ENCODE data around the gene MTOR. TPM values are rescaled to one million over a fixed set of nuclear protein-coding genes. Genes with fewer than 3 reads are reported as not detected.

MTOR gene
- total and polyA plus RNA-seq, 2 experiments from 2014 or later = 10.6 to 30.7 TPM

DNA sequence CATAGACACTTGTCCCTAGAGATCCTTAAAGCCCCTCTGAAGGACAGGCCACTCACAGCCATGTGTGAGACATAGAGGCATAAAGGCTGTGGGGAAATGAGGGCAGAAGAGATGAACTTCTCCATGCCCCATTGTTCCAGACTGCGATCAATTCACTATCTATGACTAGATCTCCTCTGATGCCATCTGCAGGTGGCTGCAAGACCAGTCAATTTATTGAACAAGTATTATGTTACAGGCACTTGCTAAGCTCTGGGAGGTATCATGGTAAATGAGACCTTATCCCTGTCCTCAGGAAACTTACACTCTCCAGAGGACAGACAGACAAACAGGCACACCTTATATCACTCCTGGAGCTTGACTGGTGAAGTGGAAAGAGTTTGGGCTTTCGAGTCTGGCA lies 33.6 kb upstream of the MTOR start:
- H2AFZ ChIP-seq = no peak overlapping the region
- H3K9ac ChIP-seq = no peak overlapping the region
- DNase-seq = no peak
- no peaks in the 10 kb centered on the region for H4K20me1 ChIP-seq (ENCODE audit: insufficient read depth)
- no peaks in the 10 kb centered on the region for H3K4me1 ChIP-seq (ENCODE audit: insufficient read depth)
- H3K36me3 ChIP-seq (ENCODE audit: low read depth) = no peaks in the 10 kb centered on the region
- H3K27me3 ChIP-seq (replicated peaks; ENCODE audit: insufficient read depth) = no peaks in the 10 kb centered on the region
- no peak overlapping the region for H3K4me3 ChIP-seq
- no peaks in the 10 kb centered on the region for H3K9me2 ChIP-seq (ENCODE audit: insufficient read depth)
- H3K79me2 ChIP-seq (ENCODE audit: insufficient read depth) = no peaks in the 10 kb centered on the region
- TF ChIP-seq EZH2phosphoT487 (IDR thresholded peaks at IDR 0.05; ENCODE audit: insufficient read depth, low read depth) (no peak), EZH2 (IDR thresholded peaks at IDR 0.05; ENCODE audit: insufficient read depth, poor library complexity, severe bottlenecking) (no peak)
- H3K27ac ChIP-seq = no peak overlapping the region
- in situ Hi-C loops (cut with MboI) = no loop called here
- H3F3A ChIP-seq (ENCODE audit: insufficient read depth) = no peaks in the 10 kb centered on the region
- 95 to 97% methylated on average over 2 of the region's 2 CpGs for WGBS, 2 experiments (ENCODE audit: low coverage in 1 of 2, low lambda C conversion rate in 2 of 2, missing lambda C conversion rate in 2 of 2)
- no peak overlapping the region for H3K4me2 ChIP-seq (ENCODE audit: unreplicated experiment)
- no peaks in the 10 kb centered on the region for H3K9me3 ChIP-seq (ENCODE audit: low read depth)

DNA sequence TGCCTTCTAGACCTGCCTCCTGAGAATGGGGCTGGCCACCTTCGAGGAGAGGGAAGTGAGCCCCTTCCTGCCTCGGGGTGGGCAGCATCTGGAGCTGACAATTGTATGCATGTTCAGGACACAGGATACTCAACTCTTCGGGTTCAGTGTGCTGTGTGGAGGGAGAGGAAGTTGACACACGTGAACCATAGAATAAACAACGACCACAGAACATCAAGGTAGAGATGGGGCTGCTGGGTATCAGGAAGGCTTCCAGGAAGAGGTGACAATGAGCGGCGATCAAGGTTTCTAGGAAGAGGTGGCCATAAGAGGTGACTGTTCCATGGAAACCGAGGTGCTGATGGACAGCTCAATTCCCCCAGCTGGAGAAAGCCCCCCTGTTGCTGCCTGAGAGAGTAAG lies 32.6 kb upstream of the MTOR start:
- Histone ChIP-seq H3K79me2 (ENCODE audit: insufficient read depth) (no peaks in the 10 kb centered on the region), H3K9me2 (ENCODE audit: insufficient read depth) (no peaks in the 10 kb centered on the region), H3K27me3 (replicated peaks; ENCODE audit: insufficient read depth) (no peaks in the 10 kb centered on the region), H3K9ac (no peak overlapping the region), H3K4me1 (ENCODE audit: insufficient read depth) (no peaks in the 10 kb centered on the region), H3K36me3 (ENCODE audit: low read depth) (no peaks in the 10 kb centered on the region), H3K9me3 (ENCODE audit: low read depth) (no peaks in the 10 kb centered on the region), H3K27ac (no peak overlapping the region), H4K20me1 (ENCODE audit: insufficient read depth) (no peaks in the 10 kb centered on the region), H3K4me2 (ENCODE audit: unreplicated experiment) (no peak overlapping the region), H3F3A (ENCODE audit: insufficient read depth) (no peaks in the 10 kb centered on the region), H3K4me3 (no peak overlapping the region), H2AFZ (no peak overlapping the region)
- no peak for DNase-seq
- 82 to 92% methylated on average over 8 of the region's 8 CpGs for WGBS, 2 experiments (ENCODE audit: low coverage in 1 of 2, low lambda C conversion rate in 2 of 2, missing lambda C conversion rate in 2 of 2)
- in situ Hi-C loops (cut with MboI) = no loop called here
- TF ChIP-seq EZH2 (IDR thresholded peaks at IDR 0.05; ENCODE audit: insufficient read depth, poor library complexity, severe bottlenecking) (no peak), EZH2phosphoT487 (IDR thresholded peaks at IDR 0.05; ENCODE audit: insufficient read depth, low read depth) (no peak)

DNA sequence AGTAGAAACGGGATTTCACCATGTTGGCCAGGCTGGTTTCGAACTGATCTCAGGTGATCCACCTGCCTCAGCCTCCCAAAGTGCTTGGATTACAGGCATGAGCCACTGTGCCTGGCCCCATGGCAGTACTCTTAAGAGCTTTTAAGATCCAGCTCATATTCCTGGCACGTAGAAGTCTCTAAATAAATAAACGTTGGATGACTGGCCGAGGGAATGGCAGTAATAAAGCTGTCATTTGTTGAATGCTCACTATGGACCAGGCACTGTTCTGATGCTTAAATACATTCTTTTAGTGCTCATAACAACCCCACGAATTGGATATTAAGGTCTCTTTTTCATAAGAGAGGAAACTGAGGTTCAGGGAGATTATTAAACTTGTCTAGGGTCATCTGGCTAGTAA lies 31.5 kb upstream of the MTOR start:
- TF ChIP-seq EZH2phosphoT487 (IDR thresholded peaks at IDR 0.05; ENCODE audit: insufficient read depth, low read depth) = no peak
- no peak for TF ChIP-seq EZH2 (IDR thresholded peaks at IDR 0.05; ENCODE audit: insufficient read depth, poor library complexity, severe bottlenecking)
- H2AFZ ChIP-seq = no peak overlapping the region
- H3K27ac ChIP-seq = no peak overlapping the region
- 81 to 86% methylated on average over 6 of the region's 6 CpGs for WGBS, 2 experiments (ENCODE audit: low coverage in 1 of 2, low lambda C conversion rate in 2 of 2, missing lambda C conversion rate in 2 of 2)
- in situ Hi-C loops (cut with MboI) = no loop called here
- H3K27me3 ChIP-seq (replicated peaks; ENCODE audit: insufficient read depth) = no peaks in the 10 kb centered on the region
- H3K4me1 ChIP-seq (ENCODE audit: insufficient read depth) = no peaks in the 10 kb centered on the region
- no peak for DNase-seq
- no peaks in the 10 kb centered on the region for H3F3A ChIP-seq (ENCODE audit: insufficient read depth)
- H3K9me3 ChIP-seq (ENCODE audit: low read depth) = no peaks in the 10 kb centered on the region
- no peak overlapping the region for H3K4me3 ChIP-seq
- no peak overlapping the region for H3K9ac ChIP-seq
- H3K9me2 ChIP-seq (ENCODE audit: insufficient read depth) = no peaks in the 10 kb centered on the region
- no peaks in the 10 kb centered on the region for H4K20me1 ChIP-seq (ENCODE audit: insufficient read depth)
- no peaks in the 10 kb centered on the region for H3K79me2 ChIP-seq (ENCODE audit: insufficient read depth)
- H3K4me2 ChIP-seq (ENCODE audit: unreplicated experiment) = no peak overlapping the region
- no peaks in the 10 kb centered on the region for H3K36me3 ChIP-seq (ENCODE audit: low read depth)

DNA sequence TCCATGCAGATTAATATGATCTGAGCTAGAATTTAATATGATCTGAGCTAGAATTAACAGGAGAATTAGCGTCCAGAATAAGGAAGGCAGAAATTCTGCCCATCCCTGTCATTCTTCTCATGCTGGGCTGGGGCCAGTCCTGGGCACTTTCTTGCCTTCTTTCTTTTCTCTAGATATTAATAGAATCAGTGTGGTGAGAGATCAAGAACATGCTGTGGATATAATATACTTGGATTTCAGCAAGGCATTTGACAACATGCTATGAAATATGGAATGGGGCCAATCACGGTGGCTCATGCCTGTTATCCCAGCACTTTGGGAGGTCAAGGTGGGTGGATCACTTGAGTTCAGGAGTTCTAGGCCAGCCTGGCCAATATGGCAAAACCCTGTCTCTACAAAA lies 28.7 kb upstream of the MTOR start:
- no peaks in the 10 kb centered on the region for H3K9me2 ChIP-seq (ENCODE audit: insufficient read depth)
- WGBS, 2 experiments (ENCODE audit: low coverage in 1 of 2, low lambda C conversion rate in 2 of 2, missing lambda C conversion rate in 2 of 2) = 68 to 81% methylated on average over 2 of the region's 2 CpGs

DNA sequence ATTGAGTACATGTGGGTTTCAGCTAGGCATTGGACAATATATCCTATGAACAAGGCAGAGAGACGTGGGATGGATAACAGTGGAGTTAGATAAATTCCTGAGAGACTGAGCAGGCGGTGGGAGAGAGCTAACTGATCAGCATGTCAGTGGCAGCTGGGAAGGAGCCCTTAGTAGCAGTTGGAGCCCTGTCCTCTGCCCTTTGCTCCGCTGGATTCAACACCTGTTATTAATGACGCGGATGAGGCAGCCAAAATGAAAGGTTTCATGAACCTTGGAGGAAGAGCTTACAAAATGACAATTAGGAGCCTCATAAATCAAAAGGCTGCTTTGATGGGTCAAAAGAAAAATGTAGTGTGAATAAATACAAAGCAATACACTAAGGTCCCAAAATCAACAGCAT lies 26.7 kb upstream of the MTOR start:
- H3K9me3 ChIP-seq (ENCODE audit: low read depth) = no peaks in the 10 kb centered on the region
- no peak overlapping the region for H3K4me3 ChIP-seq
- no peaks in the 10 kb centered on the region for H3K9me2 ChIP-seq (ENCODE audit: insufficient read depth)
- H3K79me2 ChIP-seq (ENCODE audit: insufficient read depth) = no peaks in the 10 kb centered on the region
- no peaks in the 10 kb centered on the region for H3F3A ChIP-seq (ENCODE audit: insufficient read depth)
- no peak overlapping the region for H2AFZ ChIP-seq
- no peak overlapping the region for H3K27ac ChIP-seq
- H3K4me1 ChIP-seq (ENCODE audit: insufficient read depth) = no peaks in the 10 kb centered on the region
- TF ChIP-seq EZH2 (IDR thresholded peaks at IDR 0.05; ENCODE audit: insufficient read depth, poor library complexity, severe bottlenecking) = no peak
- TF ChIP-seq EZH2phosphoT487 (IDR thresholded peaks at IDR 0.05; ENCODE audit: insufficient read depth, low read depth) = no peak
- in situ Hi-C loops (cut with MboI) = no loop called here
- no peak overlapping the region for H3K9ac ChIP-seq
- H3K27me3 ChIP-seq (replicated peaks; ENCODE audit: insufficient read depth) = no peaks in the 10 kb centered on the region
- no peaks in the 10 kb centered on the region for H4K20me1 ChIP-seq (ENCODE audit: insufficient read depth)
- H3K36me3 ChIP-seq (ENCODE audit: low read depth) = no peaks in the 10 kb centered on the region
- WGBS, 2 experiments (ENCODE audit: low coverage in 1 of 2, low lambda C conversion rate in 2 of 2, missing lambda C conversion rate in 2 of 2) = 96% methylated on average over 5 of the region's 5 CpGs
- DNase-seq = no peak
- no peak overlapping the region for H3K4me2 ChIP-seq (ENCODE audit: unreplicated experiment)

More for the DNA sequence above, 28.7 kb upstream of the MTOR start:
- in situ Hi-C loops (cut with MboI) = no loop called here
- TF ChIP-seq EZH2 (IDR thresholded peaks at IDR 0.05; ENCODE audit: insufficient read depth, poor library complexity, severe bottlenecking) (no peak), EZH2phosphoT487 (IDR thresholded peaks at IDR 0.05; ENCODE audit: insufficient read depth, low read depth) (no peak)
- Histone ChIP-seq H3K9ac (no peak overlapping the region), H3K4me3 (no peak overlapping the region), H3K79me2 (ENCODE audit: insufficient read depth) (no peaks in the 10 kb centered on the region), H4K20me1 (ENCODE audit: insufficient read depth) (no peaks in the 10 kb centered on the region), H3K9me3 (ENCODE audit: low read depth) (no peaks in the 10 kb centered on the region), H3F3A (ENCODE audit: insufficient read depth) (no peaks in the 10 kb centered on the region), H3K4me2 (ENCODE audit: unreplicated experiment) (no peak overlapping the region), H3K27ac (no peak overlapping the region), H3K36me3 (ENCODE audit: low read depth) (no peaks in the 10 kb centered on the region), H3K4me1 (ENCODE audit: insufficient read depth) (no peaks in the 10 kb centered on the region), H2AFZ (no peak overlapping the region), H3K27me3 (replicated peaks; ENCODE audit: insufficient read depth) (no peaks in the 10 kb centered on the region)
- DNase-seq = no peak
